Endothelial cell of umbilical vein (primary cell): ENCODE measurements around the gene GMNN. TPM values are rescaled to one million over a fixed set of nuclear protein-coding genes. Genes with fewer than 3 reads are reported as not detected.

Source experiments
- BruUV-seq: library from RNA; stranded (reverse); fragments of 400-500 nt; replicated peaks from 2 replicates; lab custom pipeline; 2021; lab: Mats Ljungman, UMichigan
- CTCF ChIA-PET: fragments of 300-600, 350-600 bp; sonication (Branson Sonifier 250); formaldehyde crosslinking; loops from one replicate; lab custom pipeline; 2021; ENCODE audit warnings: antibody characterized with exemption, inconsistent platforms; lab: Charles Lee
- POLR2A ChIA-PET: fragments of 300-600, 350-600 bp; sonication (Branson Sonifier 250); formaldehyde crosslinking; loops from one replicate; lab custom pipeline; 2021; ENCODE audit warnings: antibody characterized with exemption, inconsistent platforms; lab: Charles Lee
- DNase-seq: peaks from one replicate; pipeline ENCODE4 v3.0.0-alpha.2; 2011; ENCODE audit warnings: low read depth, low spot score
- FAIRE-seq: peaks from 2 replicates; lab custom pipeline; 2011; peaks lifted over from hg19 to GRCh38; lab: Jason Lieb, UNC
- H2AFZ ChIP-seq: 2 replicates; pipeline ENCODE4 v1.6.0; 2012; ENCODE audit warnings: low read depth, low read length, control low read depth, inconsistent platforms
- H3K27ac ChIP-seq: 2 replicates; pipeline ENCODE4 v1.5.1; 2011; ENCODE audit warnings: low read depth, mild to moderate bottlenecking, control low read depth, low read length, moderate library complexity; ENCODE audit not compliant: insufficient read depth
- H3K27me3 ChIP-seq, 2 experiments: 2 replicates each; pipeline versions ENCODE4 v1.6.0 to v1.6.1; 2011; ENCODE audit warnings: low read length in 2 of 2, mixed read lengths in 1 of 2; ENCODE audit not compliant: control insufficient read depth in 2 of 2, insufficient read depth in 2 of 2
- H3K36me3 ChIP-seq, 2 experiments: 2 replicates in 1 of 2; 3 replicates in 1 of 2; pipeline ENCODE4 v1.5.1; 2011; ENCODE audit warnings: low read length in 2 of 2, mild to moderate bottlenecking in 1 of 2, moderate library complexity in 1 of 2; ENCODE audit not compliant: control insufficient read depth in 2 of 2, insufficient read depth in 2 of 2; ENCODE audit errors: extremely low read depth in 1 of 2
- H3K4me1 ChIP-seq: 3 replicates; pipeline ENCODE4 v1.5.1; 2011; ENCODE audit warnings: mild to moderate bottlenecking, low read length; ENCODE audit not compliant: control insufficient read depth, insufficient read depth; ENCODE audit errors: extremely low read depth
- H3K4me2 ChIP-seq: 2 replicates; pipeline ENCODE4 v1.6.1; 2011; ENCODE audit warnings: low read length, control low read depth, mixed read lengths; ENCODE audit not compliant: insufficient read depth
- H3K4me3 ChIP-seq, 3 experiments: fragments of 200-600 bp in 1 of 3; sonication (generic), shearing (Covaris generic) in 1 of 3; replicated peaks in 1 of 3; 2 replicates each; pipeline ENCODE4 v1.5.1; 2011 to 2016; ENCODE audit warnings: control low read depth in 3 of 3, low read length in 3 of 3, mild to moderate bottlenecking in 2 of 3, inconsistent platforms in 1 of 3, low read depth in 1 of 3, moderate library complexity in 1 of 3; ENCODE audit not compliant: insufficient read depth in 1 of 3
- H3K79me2 ChIP-seq: 2 replicates; pipeline ENCODE4 v1.6.0; 2012; ENCODE audit warnings: low read length, inconsistent platforms; ENCODE audit not compliant: control insufficient read depth, insufficient read depth
- H3K9ac ChIP-seq: replicated peaks from 2 replicates; pipeline ENCODE3; 2011; ENCODE audit warnings: low read length, control low read depth; ENCODE audit not compliant: insufficient read depth; ENCODE audit errors: extremely low read depth
- H3K9me1 ChIP-seq: replicated peaks from 3 replicates; pipeline ENCODE4 v1.6.0; 2011; ENCODE audit warnings: mild to moderate bottlenecking, low read length; ENCODE audit not compliant: control insufficient read depth, insufficient read depth; ENCODE audit errors: extremely low read depth
- H3K9me3 ChIP-seq: replicated peaks from 2 replicates; pipeline ENCODE4 v1.5.1; 2012; ENCODE audit warnings: low read length, inconsistent platforms; ENCODE audit not compliant: control insufficient read depth, insufficient read depth
- H4K20me1 ChIP-seq: replicated peaks from 2 replicates; pipeline ENCODE3; 2011; ENCODE audit warnings: mild to moderate bottlenecking, low read length; ENCODE audit not compliant: control insufficient read depth, insufficient read depth; ENCODE audit errors: extremely low read depth
- EZH2 ChIP-seq: IDR thresholded peaks from 2 replicates; pipeline ENCODE4 v1.6.1; 2012; ENCODE audit warnings: borderline replicate concordance, low read depth, mild to moderate bottlenecking, moderate library complexity, low read length, inconsistent platforms; ENCODE audit not compliant: severe bottlenecking
- FOS ChIP-seq: IDR thresholded peaks from 2 replicates; pipeline ENCODE4 v1.6.1; 2011; ENCODE audit warnings: mild to moderate bottlenecking, low read length, moderate library complexity, borderline replicate concordance; ENCODE audit not compliant: insufficient read depth
- GATA2 ChIP-seq: IDR thresholded peaks from 2 replicates; pipeline ENCODE4 v1.7.0; 2011; ENCODE audit warnings: low read depth, mild to moderate bottlenecking, moderate library complexity, mixed read lengths, low read length; ENCODE audit not compliant: insufficient read length, insufficient read depth
- JUN ChIP-seq: IDR thresholded peaks from 2 replicates; pipeline ENCODE4 v1.6.1; 2011; ENCODE audit warnings: borderline replicate concordance, low read depth; ENCODE audit not compliant: insufficient read length, insufficient read depth
- MYC ChIP-seq: IDR thresholded peaks from one replicate; pipeline ENCODE4 v1.6.1; 2011; ENCODE audit warnings: mild to moderate bottlenecking, low read depth, low read length
- POLR2A ChIP-seq: IDR thresholded peaks from 2 replicates; pipeline ENCODE4 v1.6.1; 2012; ENCODE audit warnings: low read depth, mild to moderate bottlenecking, control low read depth, low read length
- POLR2AphosphoS5 ChIP-seq: IDR thresholded peaks from 2 replicates; pipeline ENCODE4 v1.6.1; 2012; ENCODE audit warnings: low read depth, mild to moderate bottlenecking, control low read depth, low read length, moderate library complexity; ENCODE audit not compliant: insufficient read depth
- dilution Hi-C: fragments of 300-500 bp; cut with MboI; formaldehyde crosslinking; loops from one replicate; pipeline ENCODE4 v1.15.0; 2019; ENCODE audit warnings: low sequenced_read_pairs; ENCODE audit not compliant: extremely low pct_ligation_motif_present
- intact Hi-C: fragments of 100-400 bp; cut with micrococcal nuclease; formaldehyde crosslinking; loops from one replicate; pipeline ENCODE4 v1.10.0; 2022
- polyA plus RNA-seq, 4 experiments: library from polyadenylated mRNA; depleted of rRNA in 3 of 4; stranded (reverse) in 3 of 4; unstranded in 1 of 4; fragments of >200 nt; gene quantifications; 2 replicates each; pipeline versions ENCODE4 v1.2.1 to v1.2.3, GENCODE V29; 2011 to 2012; ENCODE audit warnings: missing spikeins in 1 of 4
- total RNA-seq: library from RNA; stranded (reverse); gene quantifications from 2 replicates; pipeline ENCODE4 v1.2.3, GENCODE V29; 2021
- TF ChIP-seq, protein P1 (sequence below): IDR thresholded peaks from 2 replicates; pipeline ENCODE4 v1.6.1; 2011; ENCODE audit not compliant: insufficient read depth, insufficient read length
- TF ChIP-seq, protein P2 (sequence below), 2 donors: IDR thresholded peaks; 1 replicate in 1 of 2; 2 replicates in 1 of 2; pipeline ENCODE4 v1.5.1; 2011; ENCODE audit warnings: low read length in 2 of 2, mild to moderate bottlenecking in 2 of 2, moderate library complexity in 2 of 2, control low read depth in 1 of 2, inconsistent platforms in 1 of 2, low read depth in 1 of 2; ENCODE audit not compliant: insufficient read depth in 1 of 2; ENCODE audit errors: extremely low read depth in 1 of 2

Gene GMNN
- total and polyA plus RNA-seq, 2 donors (not counting 3 experiments of a cell fraction or from before 2014, with no cell fraction given): 25.4 to 52.6 TPM

- Histone ChIP-seq H3K36me3 (no peaks in the 10 kb centered on the region), H3K4me2 (no peak overlapping the region), H3K9ac (no peak overlapping the region), H3K4me3 (no peak overlapping the region), H4K20me1 (no peaks in the 10 kb centered on the region), H3K4me1 (no peaks in the 10 kb centered on the region), H3K9me3 (no peaks in the 10 kb centered on the region), H3K27ac (no peak overlapping the region), H2AFZ (no peak overlapping the region), H3K79me2 (no peaks in the 10 kb centered on the region), H3K9me1 (no peaks in the 10 kb centered on the region), H3K27me3 (no peaks in the 10 kb centered on the region)
- no TSS peak for BruUV-seq
- no peak for FAIRE-seq
- dilution Hi-C loops (no loop called here), intact Hi-C loops (no loop called here)
- TF ChIP-seq, protein P1, sequence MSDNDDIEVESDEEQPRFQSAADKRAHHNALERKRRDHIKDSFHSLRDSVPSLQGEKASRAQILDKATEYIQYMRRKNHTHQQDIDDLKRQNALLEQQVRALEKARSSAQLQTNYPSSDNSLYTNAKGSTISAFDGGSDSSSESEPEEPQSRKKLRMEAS: no peak
- no peak for TF ChIP-seq POLR2A
- no peak for TF ChIP-seq POLR2AphosphoS5
- no peak for TF ChIP-seq EZH2
- no peak for TF ChIP-seq GATA2
- no peak for TF ChIP-seq MYC
- TF ChIP-seq, protein P2, sequence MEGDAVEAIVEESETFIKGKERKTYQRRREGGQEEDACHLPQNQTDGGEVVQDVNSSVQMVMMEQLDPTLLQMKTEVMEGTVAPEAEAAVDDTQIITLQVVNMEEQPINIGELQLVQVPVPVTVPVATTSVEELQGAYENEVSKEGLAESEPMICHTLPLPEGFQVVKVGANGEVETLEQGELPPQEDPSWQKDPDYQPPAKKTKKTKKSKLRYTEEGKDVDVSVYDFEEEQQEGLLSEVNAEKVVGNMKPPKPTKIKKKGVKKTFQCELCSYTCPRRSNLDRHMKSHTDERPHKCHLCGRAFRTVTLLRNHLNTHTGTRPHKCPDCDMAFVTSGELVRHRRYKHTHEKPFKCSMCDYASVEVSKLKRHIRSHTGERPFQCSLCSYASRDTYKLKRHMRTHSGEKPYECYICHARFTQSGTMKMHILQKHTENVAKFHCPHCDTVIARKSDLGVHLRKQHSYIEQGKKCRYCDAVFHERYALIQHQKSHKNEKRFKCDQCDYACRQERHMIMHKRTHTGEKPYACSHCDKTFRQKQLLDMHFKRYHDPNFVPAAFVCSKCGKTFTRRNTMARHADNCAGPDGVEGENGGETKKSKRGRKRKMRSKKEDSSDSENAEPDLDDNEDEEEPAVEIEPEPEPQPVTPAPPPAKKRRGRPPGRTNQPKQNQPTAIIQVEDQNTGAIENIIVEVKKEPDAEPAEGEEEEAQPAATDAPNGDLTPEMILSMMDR (IDR thresholded peaks at IDR 0.05; ENCODE audit: extremely low read depth in 1 of 2, insufficient read depth in 1 of 2, low read depth in 1 of 2, low read length in 2 of 2): no peak
- no peak for TF ChIP-seq FOS
- TF ChIP-seq JUN: no peak
- no peak for DNase-seq
- ChIA-PET CTCF (interaction anchor here (1.0 kb wide), 1 partner anchor 441 kb away, joined by 3 read pairs; no protein-coding TSS in a partner anchor), POLR2A (no interaction called here)
Observed at GRCh38 chr6:24824142-24824938, 49.6 kb downstream of the GMNN start.
